ENCODE results near the gene CAMSAP3.
"Not testable (repeated sequence)": the region's sequence is repeated elsewhere in the genome, so short reads cannot be mapped to it uniquely, and the experiment has no call there.

CAMSAP3 gene

GRCh38 chr19:7570761-7571160, 24.9 kb upstream of the CAMSAP3 start:
- no peak for DNase-seq (ENCODE audit: low read depth in 2 of 2, low spot score in 1 of 2)

- DNase-seq (ENCODE audit: low read depth in 2 of 2, low spot score in 1 of 2): no peak
Measured at GRCh38 chr19:7575434-7576040, 20.1 kb upstream of the CAMSAP3 start.

GRCh38 chr19:7577422-7577821, 18.2 kb upstream of the CAMSAP3 start:
- DNase-seq (ENCODE audit: low read depth in 2 of 2, low spot score in 1 of 2): not testable (repeated sequence)

GRCh38 chr19:7578127-7578526, 17.5 kb upstream of the CAMSAP3 start:
- DNase-seq (ENCODE audit: low read depth in 2 of 2, low spot score in 1 of 2): no peak

GRCh38 chr19:7579182-7579581, 16.5 kb upstream of the CAMSAP3 start:
- no peak for DNase-seq (ENCODE audit: low read depth in 2 of 2, low spot score in 1 of 2)

- DNase-seq (ENCODE audit: low read depth in 2 of 2, low spot score in 1 of 2): no peak
Measured at GRCh38 chr19:7582446-7582845, 13.2 kb upstream of the CAMSAP3 start.

- DNase-seq (ENCODE audit: low read depth in 2 of 2, low spot score in 1 of 2): no peak
Measured at GRCh38 chr19:7589822-7590221, 5.8 kb upstream of the CAMSAP3 start.

- DNase-seq (ENCODE audit: low read depth in 2 of 2, low spot score in 1 of 2): no peak
Measured at GRCh38 chr19:7590256-7590655, 5.4 kb upstream of the CAMSAP3 start.

GRCh38 chr19:7596211-7596937, 711 bp downstream of the CAMSAP3 start:
- no peak for DNase-seq (ENCODE audit: low read depth in 2 of 2, low spot score in 1 of 2)

- no peak for DNase-seq (ENCODE audit: low read depth in 2 of 2, low spot score in 1 of 2)
Measured at GRCh38 chr19:7597689-7598088, 2.0 kb downstream of the CAMSAP3 start.

GRCh38 chr19:7598180-7598579, 2.5 kb downstream of the CAMSAP3 start:
- DNase-seq (ENCODE audit: low read depth in 2 of 2, low spot score in 1 of 2): no peak

GRCh38 chr19:7600721-7601120, 5.1 kb downstream of the CAMSAP3 start:
- no peak for DNase-seq (ENCODE audit: low read depth in 2 of 2, low spot score in 1 of 2)

GRCh38 chr19:7602240-7602934, 6.7 kb downstream of the CAMSAP3 start:
- DNase-seq (ENCODE audit: low read depth in 2 of 2, low spot score in 1 of 2): no peak

GRCh38 chr19:7602935-7603497, 7.4 kb downstream of the CAMSAP3 start:
- DNase-seq (ENCODE audit: low read depth in 2 of 2, low spot score in 1 of 2): no peak

GRCh38 chr19:7603919-7604318, 8.3 kb downstream of the CAMSAP3 start:
- DNase-seq (ENCODE audit: low read depth in 2 of 2, low spot score in 1 of 2): no peak

- no peak for DNase-seq (ENCODE audit: low read depth in 2 of 2, low spot score in 1 of 2)
Measured at GRCh38 chr19:7605490-7606222, 10.0 kb downstream of the CAMSAP3 start.

GRCh38 chr19:7606289-7606688, 10.6 kb downstream of the CAMSAP3 start:
- DNase-seq (ENCODE audit: low read depth in 2 of 2, low spot score in 1 of 2): no peak

- no peak for DNase-seq (ENCODE audit: low read depth in 2 of 2, low spot score in 1 of 2)
Measured at GRCh38 chr19:7607212-7607873, 11.7 kb downstream of the CAMSAP3 start.

- DNase-seq (ENCODE audit: low read depth in 2 of 2, low spot score in 1 of 2): no peak
Measured at GRCh38 chr19:7607874-7608560, 12.4 kb downstream of the CAMSAP3 start.
